ENCODE data around the gene HBP1. TPM values are rescaled to one million over a fixed set of nuclear protein-coding genes. Genes with fewer than 3 reads are reported as not detected.

Gene HBP1
- total RNA-seq, 2 experiments from 2014 or later: 9.3 to 18.1 TPM

DNA sequence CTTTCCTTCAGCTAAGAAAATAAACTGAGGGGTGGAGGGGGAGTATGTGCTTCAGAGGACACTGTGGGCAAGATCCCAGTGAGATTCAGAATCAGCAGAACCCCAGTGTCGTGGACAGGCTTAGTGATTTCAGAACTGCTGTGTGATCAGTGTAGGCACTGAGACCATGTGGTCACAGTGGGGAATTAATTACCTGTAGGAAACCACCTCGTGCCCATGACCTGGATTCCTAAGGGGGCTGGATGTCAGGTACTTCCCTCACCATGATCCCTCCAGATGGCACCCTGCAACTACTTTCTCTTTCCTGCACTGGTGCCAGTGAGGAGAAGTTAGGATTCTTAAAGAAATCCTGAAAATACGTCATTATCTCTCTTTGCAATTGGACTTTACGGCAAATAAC lies 64.4 kb downstream of the HBP1 start:
- no peak overlapping the region for H3K4me3 ChIP-seq (ENCODE audit: low read depth, low read length, poor library complexity, severe bottlenecking)
- H4K20me1 ChIP-seq (ENCODE audit: insufficient read depth, low read length): no peaks in the 10 kb centered on the region
- TF ChIP-seq, protein P1, sequence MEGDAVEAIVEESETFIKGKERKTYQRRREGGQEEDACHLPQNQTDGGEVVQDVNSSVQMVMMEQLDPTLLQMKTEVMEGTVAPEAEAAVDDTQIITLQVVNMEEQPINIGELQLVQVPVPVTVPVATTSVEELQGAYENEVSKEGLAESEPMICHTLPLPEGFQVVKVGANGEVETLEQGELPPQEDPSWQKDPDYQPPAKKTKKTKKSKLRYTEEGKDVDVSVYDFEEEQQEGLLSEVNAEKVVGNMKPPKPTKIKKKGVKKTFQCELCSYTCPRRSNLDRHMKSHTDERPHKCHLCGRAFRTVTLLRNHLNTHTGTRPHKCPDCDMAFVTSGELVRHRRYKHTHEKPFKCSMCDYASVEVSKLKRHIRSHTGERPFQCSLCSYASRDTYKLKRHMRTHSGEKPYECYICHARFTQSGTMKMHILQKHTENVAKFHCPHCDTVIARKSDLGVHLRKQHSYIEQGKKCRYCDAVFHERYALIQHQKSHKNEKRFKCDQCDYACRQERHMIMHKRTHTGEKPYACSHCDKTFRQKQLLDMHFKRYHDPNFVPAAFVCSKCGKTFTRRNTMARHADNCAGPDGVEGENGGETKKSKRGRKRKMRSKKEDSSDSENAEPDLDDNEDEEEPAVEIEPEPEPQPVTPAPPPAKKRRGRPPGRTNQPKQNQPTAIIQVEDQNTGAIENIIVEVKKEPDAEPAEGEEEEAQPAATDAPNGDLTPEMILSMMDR (conservative IDR thresholded peaks at IDR 0.05; ENCODE audit: low read length): no peak
- no peak for TF ChIP-seq EZH2phosphoT487 (IDR thresholded peaks at IDR 0.05; ENCODE audit: borderline replicate concordance, low read depth, low read length)
- H3K36me3 ChIP-seq (ENCODE audit: insufficient read depth, low read length): no peaks in the 10 kb centered on the region
- no TSS peak for BruUV-seq (replicated peaks)
- intact Hi-C loops (cut with micrococcal nuclease; ENCODE audit: unreplicated experiment): no loop called here
- peaks cover 3% of the 10 kb centered on the region for H3K4me1 ChIP-seq (ENCODE audit: insufficient read depth, low read length, poor library complexity, severe bottlenecking)
- no peak overlapping the region for H3K4me2 ChIP-seq (ENCODE audit: low read length)
- ChIA-PET CTCF (ENCODE audit: unreplicated experiment) (interaction anchor here (0.6 kb wide), 1 partner anchor 123 kb away, joined by 3 read pairs; no protein-coding TSS in a partner anchor), POLR2A (interaction anchor here (0.6 kb wide), 1 partner anchor 61 kb away, joined by 3 read pairs; no protein-coding TSS in a partner anchor)
- no peak for DNase-seq (ENCODE audit: low spot score)
- no peaks in the 10 kb centered on the region for H3K9me2 ChIP-seq (ENCODE audit: insufficient read depth, low read length)
- no peak overlapping the region for H3K27ac ChIP-seq (ENCODE audit: low read depth, low read length, poor library complexity, severe bottlenecking)
- H2AFZ ChIP-seq (ENCODE audit: low read length): no peak overlapping the region
- H3K9me3 ChIP-seq (ENCODE audit: low read length): no peaks in the 10 kb centered on the region
- H3K79me2 ChIP-seq (ENCODE audit: insufficient read depth, low read depth, low read length): no peaks in the 10 kb centered on the region

DNA sequence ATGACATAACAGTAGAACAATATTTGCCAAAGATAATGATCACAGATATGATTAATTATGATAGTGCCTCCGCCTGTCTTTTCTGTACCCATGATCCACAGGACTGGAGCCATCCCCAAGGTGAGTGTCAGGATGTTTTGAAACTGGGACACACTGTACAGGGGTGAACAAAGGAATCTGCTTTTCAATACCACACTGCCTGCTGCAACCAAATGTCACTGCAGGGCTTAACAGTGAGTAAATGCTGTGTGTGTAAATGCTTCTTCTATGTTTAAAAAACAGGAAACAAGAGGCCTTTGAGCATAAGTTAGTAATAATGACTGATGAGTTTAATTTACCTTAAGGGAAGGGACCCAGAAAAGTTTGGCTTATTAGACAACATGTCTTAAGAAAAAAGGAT lies 65.2 kb downstream of the HBP1 start:
- no peaks in the 10 kb centered on the region for H4K20me1 ChIP-seq (ENCODE audit: insufficient read depth, low read length)
- H2AFZ ChIP-seq (ENCODE audit: low read length): no peak overlapping the region
- no peak overlapping the region for H3K4me2 ChIP-seq (ENCODE audit: low read length)
- no peaks in the 10 kb centered on the region for H3K79me2 ChIP-seq (ENCODE audit: insufficient read depth, low read depth, low read length)
- H3K4me3 ChIP-seq (ENCODE audit: low read depth, low read length, poor library complexity, severe bottlenecking): no peak overlapping the region
- H3K4me1 ChIP-seq (ENCODE audit: insufficient read depth, low read length, poor library complexity, severe bottlenecking): peaks cover 10% of the 10 kb centered on the region
- H3K36me3 ChIP-seq (ENCODE audit: insufficient read depth, low read length): no peaks in the 10 kb centered on the region
- no TSS peak for BruUV-seq (replicated peaks)
- H3K9me3 ChIP-seq (ENCODE audit: low read length): no peaks in the 10 kb centered on the region
- POLR2A ChIA-PET: no interaction called here
- no peak for TF ChIP-seq EZH2phosphoT487 (IDR thresholded peaks at IDR 0.05; ENCODE audit: borderline replicate concordance, low read depth, low read length)
- TF ChIP-seq, protein P1 (conservative IDR thresholded peaks at IDR 0.05; ENCODE audit: low read length): no peak
- no peak overlapping the region for H3K27ac ChIP-seq (ENCODE audit: low read depth, low read length, poor library complexity, severe bottlenecking)
- no peak for DNase-seq (ENCODE audit: low spot score)
- CTCF ChIA-PET (ENCODE audit: unreplicated experiment): no interaction called here
- intact Hi-C loops (cut with micrococcal nuclease; ENCODE audit: unreplicated experiment): no loop called here
- no peaks in the 10 kb centered on the region for H3K9me2 ChIP-seq (ENCODE audit: insufficient read depth, low read length)

DNA sequence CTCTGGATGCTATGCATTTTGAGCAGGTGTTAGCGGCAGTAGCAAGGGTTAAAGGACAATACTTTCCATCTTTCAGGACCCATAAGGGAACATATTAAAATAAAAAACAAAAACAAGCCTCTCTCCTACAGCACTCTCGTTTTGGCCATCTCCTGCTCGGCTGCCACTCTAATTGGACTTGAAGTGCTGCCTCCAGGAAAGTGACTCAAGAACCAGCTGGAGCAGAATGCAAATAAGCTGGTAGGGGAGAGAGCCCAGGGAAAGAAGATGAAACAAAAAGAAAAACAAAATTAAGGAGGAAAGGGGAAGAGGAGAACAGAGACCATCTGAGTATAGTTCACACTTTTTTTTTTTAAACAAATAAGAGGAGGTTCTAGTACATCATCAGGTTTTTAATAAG lies 65.6 kb downstream of the HBP1 start:
- no TSS peak for BruUV-seq (replicated peaks)
- no peaks in the 10 kb centered on the region for H4K20me1 ChIP-seq (ENCODE audit: insufficient read depth, low read length)

More for the DNA sequence above, 65.6 kb downstream of the HBP1 start:
- H3K4me2 ChIP-seq (ENCODE audit: low read length): no peak overlapping the region
- H3K9me2 ChIP-seq (ENCODE audit: insufficient read depth, low read length): no peaks in the 10 kb centered on the region
- CTCF ChIA-PET (ENCODE audit: unreplicated experiment): no interaction called here
- TF ChIP-seq EZH2phosphoT487 (IDR thresholded peaks at IDR 0.05; ENCODE audit: borderline replicate concordance, low read depth, low read length): no peak
- TF ChIP-seq, protein P1 (conservative IDR thresholded peaks at IDR 0.05; ENCODE audit: low read length): no peak
- intact Hi-C loops (cut with micrococcal nuclease; ENCODE audit: unreplicated experiment): no loop called here
- POLR2A ChIA-PET: no interaction called here
- no peak overlapping the region for H3K27ac ChIP-seq (ENCODE audit: low read depth, low read length, poor library complexity, severe bottlenecking)
- H2AFZ ChIP-seq (ENCODE audit: low read length): no peak overlapping the region
- DNase-seq (ENCODE audit: low spot score): no peak
- H3K4me1 ChIP-seq (ENCODE audit: insufficient read depth, low read length, poor library complexity, severe bottlenecking): peaks cover 10% of the 10 kb centered on the region
- H3K79me2 ChIP-seq (ENCODE audit: insufficient read depth, low read depth, low read length): no peaks in the 10 kb centered on the region
- no peak overlapping the region for H3K4me3 ChIP-seq (ENCODE audit: low read depth, low read length, poor library complexity, severe bottlenecking)
- H3K9me3 ChIP-seq (ENCODE audit: low read length): no peaks in the 10 kb centered on the region
- no peaks in the 10 kb centered on the region for H3K36me3 ChIP-seq (ENCODE audit: insufficient read depth, low read length)

Measured in OCI-LY7 (cell line).